Measurements from ENCODE around the gene CADPS.

- TF ChIP-seq ZNF274 (IDR thresholded peaks at IDR 0.05; ENCODE audit: low read depth, low read length) (no peak), YY1 (IDR thresholded peaks at IDR 0.05; ENCODE audit: insufficient read depth, insufficient read length) (no peak), SUZ12 (IDR thresholded peaks at IDR 0.05; ENCODE audit: extremely low read depth, insufficient read depth, insufficient read length) (no peak)
Measured at GRCh38 chr3:62839748-62840147, 35.5 kb downstream of the CADPS start.
